ENCODE measurements around the gene KATNIP. TPM values are rescaled to one million over a fixed set of nuclear protein-coding genes. Genes with fewer than 3 reads are reported as not detected.

KATNIP gene
- polyA plus RNA-seq, 1 donor = 9.0 TPM

DNA sequence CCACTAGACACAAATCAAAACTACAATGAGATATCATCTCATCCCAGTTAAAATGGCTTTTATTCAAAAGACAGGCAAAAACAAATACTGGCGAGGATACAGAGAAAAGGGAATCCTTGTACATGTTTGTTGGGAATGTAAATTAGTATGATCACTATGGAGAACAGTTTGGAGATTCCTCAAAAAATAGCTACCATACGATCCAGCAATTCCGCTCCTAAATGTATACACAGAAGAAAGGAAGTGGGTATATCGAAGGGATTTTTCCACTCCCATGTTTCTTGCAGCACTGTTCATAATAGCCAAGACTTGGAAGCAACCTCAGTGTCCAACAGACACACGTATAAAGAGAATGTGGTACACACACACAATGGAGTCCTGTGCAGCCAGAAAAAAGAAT is 35.3 kb downstream of the KATNIP start:
- no peak for DNase-seq

DNA sequence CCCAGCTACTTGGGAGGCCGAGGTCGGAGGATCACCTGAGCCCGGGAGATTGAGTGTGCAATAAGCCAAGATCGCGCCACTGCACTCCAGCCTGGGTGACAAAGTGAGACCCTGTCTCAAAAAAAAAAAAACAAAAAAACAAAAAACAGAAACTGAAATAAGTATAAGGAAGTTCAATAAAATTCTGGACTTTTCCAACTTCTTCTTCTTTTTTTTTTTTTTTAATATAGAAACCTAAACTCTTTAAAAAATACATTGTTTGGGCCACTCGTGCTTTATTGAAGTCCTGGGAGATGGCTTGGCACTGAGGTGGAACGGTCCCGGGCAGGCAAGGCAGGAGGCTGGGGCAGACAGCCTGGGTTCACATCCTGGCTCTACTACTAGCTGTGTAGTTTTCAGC is 36.8 kb downstream of the KATNIP start:
- DNase-seq = no peak

DNA sequence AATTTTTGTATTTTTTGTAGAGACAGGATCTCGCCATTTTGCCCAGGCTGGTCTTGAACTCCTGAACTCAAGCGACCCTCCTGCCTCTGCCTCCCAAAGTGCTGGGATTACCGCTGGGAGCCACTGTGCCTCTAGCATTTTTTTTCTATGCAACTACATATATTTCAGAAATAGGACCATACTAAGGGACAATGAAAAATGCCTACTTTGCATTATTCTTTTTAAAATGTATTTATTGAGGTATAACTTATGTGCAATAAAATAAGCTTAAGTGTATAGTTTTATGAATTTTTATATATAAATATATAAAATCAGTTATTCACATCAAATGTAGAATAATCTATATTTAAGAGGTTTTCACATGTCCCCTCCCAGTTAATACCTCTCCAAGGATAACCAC is 38.1 kb downstream of the KATNIP start:
- DNase-seq = no peak

DNA sequence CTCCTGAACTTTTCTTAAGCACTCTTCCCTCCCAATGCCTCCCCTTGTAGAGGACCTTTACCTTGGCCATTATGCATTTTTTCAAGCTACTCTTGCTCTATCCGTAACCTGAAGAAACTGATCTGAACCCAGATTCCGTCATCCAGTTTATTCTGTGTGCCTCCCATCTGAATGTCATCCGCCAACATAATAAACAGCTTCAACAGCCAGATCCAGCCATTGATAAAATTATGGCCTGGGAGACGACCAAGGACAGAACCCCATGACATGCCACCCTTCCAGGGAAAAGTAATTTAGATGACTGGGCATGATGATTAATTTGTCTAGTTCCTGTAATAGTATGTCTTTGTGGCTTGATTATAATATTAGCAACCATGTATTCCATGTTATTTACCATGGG is 41.9 kb downstream of the KATNIP start:
- DNase-seq = no peak

DNA sequence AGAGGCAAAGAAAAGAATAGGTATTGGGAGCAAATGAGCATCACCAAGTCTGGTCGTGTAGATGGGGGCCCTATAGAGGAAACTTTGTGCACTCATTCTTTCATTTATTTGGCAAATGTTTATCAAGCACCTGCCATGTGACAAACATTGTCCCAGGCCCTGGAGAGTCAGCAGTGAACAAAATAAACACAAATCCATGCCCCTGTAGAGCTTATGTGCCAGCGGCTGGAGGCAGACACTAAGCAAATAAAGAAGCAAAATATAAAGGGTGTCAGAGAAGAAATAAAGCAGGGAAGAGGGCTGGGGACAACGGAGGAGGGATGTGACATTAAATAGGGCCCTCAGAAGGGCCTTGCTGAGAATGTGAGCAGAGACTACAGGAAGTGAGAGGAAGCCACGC is 45.5 kb downstream of the KATNIP start:
- no peak for DNase-seq

DNA sequence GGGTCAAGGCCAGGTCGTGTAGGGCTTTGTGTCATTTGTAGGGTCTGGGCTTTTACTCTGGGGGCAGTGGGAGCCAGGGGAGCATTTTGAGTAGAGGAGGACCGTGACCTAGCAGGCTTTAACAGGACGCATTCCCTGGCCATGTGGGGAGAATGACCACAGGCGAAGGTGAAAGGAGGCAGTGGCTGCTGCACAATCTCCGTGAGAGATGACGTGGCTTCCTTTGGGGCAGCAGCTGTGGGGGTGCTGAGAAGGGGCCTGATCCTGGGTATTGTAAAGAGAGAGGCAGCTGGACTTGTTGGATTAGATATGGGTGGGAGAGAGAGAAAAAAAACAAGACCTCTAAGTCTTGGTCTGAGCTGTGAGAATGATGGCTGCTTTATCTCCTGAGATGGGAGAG is 46.0 kb downstream of the KATNIP start:
- DNase-seq = no peak

DNA sequence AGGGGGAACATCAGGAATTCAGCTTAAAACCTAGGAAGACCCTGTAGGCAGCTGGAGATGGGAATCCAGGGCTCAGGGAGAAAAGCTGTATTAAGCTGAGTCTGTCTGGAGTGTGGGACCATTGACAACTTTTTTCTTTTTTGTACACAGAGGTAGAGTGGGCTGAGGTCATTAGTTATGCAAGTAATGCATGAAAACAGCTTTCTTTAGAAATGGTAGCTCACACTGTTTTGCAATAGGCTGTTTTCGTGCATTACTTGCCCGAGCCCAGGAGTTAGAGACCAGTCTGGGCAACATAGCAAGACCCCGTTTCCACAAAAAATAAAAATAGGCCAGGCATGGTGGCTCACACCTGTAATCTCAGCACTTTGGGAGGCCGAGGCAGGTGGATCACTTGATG is 46.5 kb downstream of the KATNIP start:
- DNase-seq = no peak

DNA sequence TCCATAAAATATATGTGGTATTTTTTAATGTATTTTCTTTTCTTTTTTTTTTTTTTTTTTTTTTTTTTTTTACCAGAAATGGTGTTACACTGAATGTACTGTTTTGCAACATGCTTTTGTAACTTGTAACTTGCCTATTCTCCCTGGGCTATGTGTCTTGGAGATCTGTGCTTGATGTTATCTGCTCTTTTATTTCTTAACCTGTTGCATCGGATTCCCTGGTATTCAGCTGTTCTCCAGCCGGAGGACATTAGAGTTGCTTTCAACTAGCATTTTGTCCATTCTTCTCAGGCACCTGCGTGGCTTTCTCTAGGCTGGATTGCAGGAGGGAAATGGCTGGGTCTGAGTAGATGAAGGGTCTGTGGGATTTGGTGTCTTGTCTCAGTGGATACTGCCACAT is 47.4 kb downstream of the KATNIP start:
- DNase-seq = no peak

DNA sequence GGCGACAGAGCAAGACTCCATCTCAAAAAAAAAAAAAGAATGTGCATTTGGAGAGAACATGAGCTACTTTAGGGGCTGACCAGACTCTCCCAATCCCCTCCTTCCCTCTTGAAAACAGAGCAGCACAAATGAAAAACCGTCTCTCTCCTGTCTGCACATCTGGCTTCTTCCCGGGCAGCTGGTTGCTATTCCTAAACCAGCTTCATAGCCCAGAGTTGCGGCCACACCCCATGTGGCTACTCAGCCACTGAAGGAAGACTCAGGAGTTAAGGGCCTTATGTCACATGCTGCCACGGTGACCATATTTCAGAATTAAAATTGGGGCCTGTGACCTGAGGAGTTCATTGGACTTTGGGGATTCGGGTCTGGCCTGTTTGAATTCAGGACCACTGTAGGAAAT is 48.3 kb downstream of the KATNIP start:
- no peak for DNase-seq

DNA sequence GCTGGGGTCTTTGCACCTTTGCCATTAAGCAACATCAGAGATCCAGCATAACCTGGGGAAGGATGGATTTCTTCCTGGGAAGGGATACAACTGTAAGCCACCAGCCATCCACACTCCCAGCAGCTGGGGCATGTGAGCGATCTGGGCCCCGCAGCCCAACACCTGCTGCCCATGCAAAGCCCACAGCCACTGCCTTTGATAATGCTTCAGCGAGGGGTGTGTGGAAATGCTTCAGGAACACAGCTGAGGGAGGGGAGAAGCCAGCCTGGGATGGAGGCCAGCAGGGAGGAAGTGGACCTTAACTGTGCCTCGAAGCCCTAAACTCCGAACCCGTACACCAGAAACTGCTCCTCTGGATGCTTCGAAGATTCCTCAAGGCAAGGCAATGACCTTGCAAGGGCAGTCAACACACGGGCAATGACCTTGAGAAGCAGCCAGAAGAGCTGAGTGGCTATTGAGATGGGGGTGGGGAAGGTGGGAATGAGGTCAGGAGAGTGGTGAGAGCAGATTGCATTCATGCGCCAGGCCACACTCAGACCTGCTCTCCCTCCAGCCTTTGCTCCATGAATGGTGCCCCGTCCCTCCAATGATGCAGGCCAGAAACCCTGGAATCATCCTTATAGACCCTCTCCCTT is 49.1 kb downstream of the KATNIP start:
- DNase-seq = no peak

DNA sequence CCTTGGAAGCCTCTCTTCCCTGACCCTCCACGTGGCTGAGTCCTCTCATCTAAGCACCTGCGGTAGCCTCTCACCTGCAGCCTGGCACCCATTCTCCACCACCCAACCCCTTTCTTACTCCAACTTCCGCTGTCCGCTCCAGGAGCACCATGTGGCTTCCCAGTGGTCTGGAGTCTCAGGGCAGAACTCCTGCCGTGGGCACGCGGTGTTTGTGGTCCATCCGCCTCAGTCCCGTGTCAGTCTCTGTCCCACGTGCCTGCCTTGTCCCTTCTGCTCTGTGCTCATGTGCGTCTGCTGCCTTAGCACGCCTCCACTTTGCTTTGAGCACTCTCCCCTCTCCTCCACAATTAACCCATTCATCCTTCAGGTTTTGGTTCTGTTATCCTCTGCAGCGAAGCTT is 49.7 kb downstream of the KATNIP start:
- DNase-seq = no peak

Other genes with a start within 250 kb of the KATNIP start
- gene IL4R, start 236.2 kb upstream of the KATNIP start, polyA plus RNA-seq (ENCODE audit: insufficient read length) = 12.1 TPM
- 0.23 TPM for gene IL21R, start 148.0 kb upstream of the KATNIP start, polyA plus RNA-seq (ENCODE audit: insufficient read length)
- 53.4 TPM for gene GTF3C1, start 231 bp upstream of the KATNIP start, polyA plus RNA-seq (ENCODE audit: insufficient read length)